ENCODE data around the gene C15orf61.

The C15orf61 gene

GRCh38 chr15:67510597-67511190 is 10.2 kb upstream of the C15orf61 start:
- Histone ChIP-seq H3K36me3 (ENCODE audit: control insufficient read depth, insufficient read depth, low read length) (no peaks in the 10 kb centered on the region; the same call in 1 of the 2 replicates), H3K4me3 (replicated peaks; ENCODE audit: low read depth, low read length) (no peak overlapping the region), H3K27me3 (replicated peaks; ENCODE audit: control insufficient read depth, insufficient read depth, low read length) (no peaks in the 10 kb centered on the region)
- no peak for DNase-seq (ENCODE audit: extremely low read depth, insufficient read length)
- TF ChIP-seq CTCF (IDR thresholded peaks at IDR 0.05; ENCODE audit: insufficient read depth, low read length, poor library complexity, severe bottlenecking), result no peak

- Histone ChIP-seq H3K36me3 (ENCODE audit: control insufficient read depth, insufficient read depth, low read length) (no peaks in the 10 kb centered on the region; the same call in 1 of the 2 replicates), H3K4me3 (replicated peaks; ENCODE audit: low read depth, low read length) (no peak overlapping the region), H3K27me3 (replicated peaks; ENCODE audit: control insufficient read depth, insufficient read depth, low read length) (no peaks in the 10 kb centered on the region)
- no peak for TF ChIP-seq CTCF (IDR thresholded peaks at IDR 0.05; ENCODE audit: insufficient read depth, low read length, poor library complexity, severe bottlenecking)
- no peak for DNase-seq (ENCODE audit: extremely low read depth, insufficient read length)
Measured at GRCh38 chr15:67511606-67512005, 9.3 kb upstream of the C15orf61 start.

GRCh38 chr15:67512140-67512539 is 8.8 kb upstream of the C15orf61 start:
- no peak for TF ChIP-seq CTCF (IDR thresholded peaks at IDR 0.05; ENCODE audit: insufficient read depth, low read length, poor library complexity, severe bottlenecking)
- no peak overlapping the region for H3K4me3 ChIP-seq (replicated peaks; ENCODE audit: low read depth, low read length)
- DNase-seq (ENCODE audit: extremely low read depth, insufficient read length), result no peak
- H3K27me3 ChIP-seq (replicated peaks; ENCODE audit: control insufficient read depth, insufficient read depth, low read length), result no peaks in the 10 kb centered on the region
- H3K36me3 ChIP-seq (ENCODE audit: control insufficient read depth, insufficient read depth, low read length), result no peaks in the 10 kb centered on the region; the same call in 1 of the 2 replicates

- Histone ChIP-seq H3K27me3 (replicated peaks; ENCODE audit: control insufficient read depth, insufficient read depth, low read length) (no peaks in the 10 kb centered on the region), H3K36me3 (ENCODE audit: control insufficient read depth, insufficient read depth, low read length) (no peaks in the 10 kb centered on the region; the same call in 1 of the 2 replicates), H3K4me3 (replicated peaks; ENCODE audit: low read depth, low read length) (no peak overlapping the region)
- DNase-seq (ENCODE audit: extremely low read depth, insufficient read length), result no peak
- TF ChIP-seq CTCF (IDR thresholded peaks at IDR 0.05; ENCODE audit: insufficient read depth, low read length, poor library complexity, severe bottlenecking), result no peak
Measured at GRCh38 chr15:67512933-67513714, 7.8 kb upstream of the C15orf61 start.

- H3K36me3 ChIP-seq (ENCODE audit: control insufficient read depth, insufficient read depth, low read length), result no peaks in the 10 kb centered on the region; the same call in 1 of the 2 replicates
- no peak overlapping the region for H3K4me3 ChIP-seq (replicated peaks; ENCODE audit: low read depth, low read length)
- DNase-seq (ENCODE audit: extremely low read depth, insufficient read length), result no peak
- no peak for TF ChIP-seq CTCF (IDR thresholded peaks at IDR 0.05; ENCODE audit: insufficient read depth, low read length, poor library complexity, severe bottlenecking)
- H3K27me3 ChIP-seq (replicated peaks; ENCODE audit: control insufficient read depth, insufficient read depth, low read length), result no peaks in the 10 kb centered on the region
Measured at GRCh38 chr15:67515090-67515489, 5.8 kb upstream of the C15orf61 start.

Data from GM06990 (cell line).